HepG2 (cell line): Measurements from ENCODE around the gene TUBB2B. TPM values are rescaled to one million over a fixed set of nuclear protein-coding genes. Genes with fewer than 3 reads are reported as not detected.

Source experiments
- BCL6 ChIP-seq: IDR thresholded peaks from 2 replicates; pipeline ENCODE4 v1.6.1; 2016; ENCODE audit warnings: missing genetic modification reagents, missing compliant biosample characterization
- BRF2 ChIP-seq: sonication (generic); formaldehyde crosslinking; IDR thresholded peaks from 2 replicates; pipeline ENCODE4 v1.8.1; 2022; ENCODE audit warnings: mild to moderate bottlenecking, missing genetic modification reagents
- FOXK1 ChIP-seq: sonication (generic); formaldehyde crosslinking; IDR thresholded peaks from 2 replicates; pipeline ENCODE4 v1.4.0; 2020; ENCODE audit warnings: low read depth, missing genetic modification reagents, borderline replicate concordance
- KAT2B ChIP-seq: fragments of 150-350 bp; IDR thresholded peaks from 2 replicates; pipeline ENCODE4 v1.6.1; 2014; ENCODE audit warnings: low read depth, low read length, borderline replicate concordance
- KAT8 ChIP-seq: IDR thresholded peaks from 2 replicates; pipeline ENCODE4 v1.6.1; 2016; ENCODE audit warnings: missing genetic modification reagents, missing compliant biosample characterization
- KDM3A ChIP-seq: IDR thresholded peaks from 2 replicates; pipeline ENCODE4 v1.6.1; 2018; ENCODE audit warnings: low read depth, missing compliant biosample characterization
- MLX ChIP-seq: IDR thresholded peaks from 2 replicates; pipeline ENCODE4 v1.6.1; 2016
- SALL2 ChIP-seq: sonication (generic); formaldehyde crosslinking; IDR thresholded peaks from 2 replicates; pipeline ENCODE4 v1.8.1; 2023; ENCODE audit warnings: mild to moderate bottlenecking, missing genetic modification reagents, inconsistent platforms
- SMARCC2 ChIP-seq: fragments of 450-650 bp; IDR thresholded peaks from 2 replicates; pipeline ENCODE4 v1.6.1; 2017; ENCODE audit warnings: antibody characterized with exemption, mild to moderate bottlenecking
- SRSF1 ChIP-seq: fragments of 200-400 bp; formaldehyde crosslinking; optimal IDR thresholded peaks from 2 replicates; pipeline ENCODE3; 2017; ENCODE audit warnings: mild to moderate bottlenecking, low read depth, low read length, moderate library complexity
- STAG1 ChIP-seq: sonication (generic); formaldehyde crosslinking; IDR thresholded peaks from 2 replicates; pipeline ENCODE4 v1.4.0; 2020; ENCODE audit warnings: missing genetic modification reagents
- TBX3 ChIP-seq: fragments of 450-650 bp; IDR thresholded peaks from 2 replicates; pipeline ENCODE4 v1.6.1; 2017; ENCODE audit warnings: antibody characterized with exemption, mild to moderate bottlenecking, inconsistent platforms, borderline replicate concordance
- ZFP1 ChIP-seq: IDR thresholded peaks from 2 replicates; pipeline ENCODE4 v1.6.1; 2016
- ZFP36 ChIP-seq: fragments of 150-350 bp; IDR thresholded peaks from 2 replicates; pipeline ENCODE4 v1.6.1; 2018; ENCODE audit warnings: borderline replicate concordance, low read length, low read depth; ENCODE audit not compliant: partially characterized antibody
- ZNF142 ChIP-seq: sonication (generic); formaldehyde crosslinking; IDR thresholded peaks from 2 replicates; pipeline ENCODE4 v1.4.0; 2020; ENCODE audit warnings: missing genetic modification reagents
- ZNF282 ChIP-seq: fragments of 450-650 bp; IDR thresholded peaks from 2 replicates; pipeline ENCODE4 v1.6.1; 2018; ENCODE audit not compliant: partially characterized antibody
- ZNF292 ChIP-seq: sonication (generic); formaldehyde crosslinking; IDR thresholded peaks from 2 replicates; pipeline ENCODE4 v1.8.1; 2022; ENCODE audit warnings: mild to moderate bottlenecking, low read depth, missing genetic modification reagents, borderline replicate concordance
- ZNF367 ChIP-seq: sonication (generic); formaldehyde crosslinking; IDR thresholded peaks from 2 replicates; pipeline ENCODE4 v1.4.0; 2020; ENCODE audit warnings: missing genetic modification reagents, borderline replicate concordance
- ZNF382 ChIP-seq: sonication (generic); formaldehyde crosslinking; IDR thresholded peaks from 2 replicates; pipeline ENCODE4 v1.5.0; 2020; ENCODE audit warnings: missing genetic modification reagents, mild to moderate bottlenecking, borderline replicate concordance
- ZNF556 ChIP-seq: sonication (generic); formaldehyde crosslinking; IDR thresholded peaks from 2 replicates; pipeline ENCODE4 v1.4.0; 2020; ENCODE audit warnings: mild to moderate bottlenecking, missing genetic modification reagents, borderline replicate concordance
- ZNF577 ChIP-seq: sonication (generic); formaldehyde crosslinking; IDR thresholded peaks from 2 replicates; pipeline ENCODE4 v1.4.0; 2020; ENCODE audit warnings: mild to moderate bottlenecking, low read depth, missing genetic modification reagents, borderline replicate concordance
- ZNF775 ChIP-seq: sonication (generic); formaldehyde crosslinking; IDR thresholded peaks from 2 replicates; pipeline ENCODE4 v1.4.0; 2020; ENCODE audit warnings: missing genetic modification reagents, mild to moderate bottlenecking, moderate library complexity, borderline replicate concordance
- polyA plus RNA-seq, 8 experiments: library from polyadenylated mRNA; depleted of rRNA in 3 of 8; stranded (reverse) in 7 of 8; unstranded in 1 of 8; fragments of >200 nt; fragmentation: Illumina TruSeq in 4 of 8; extraction: Trizol in 4 of 8; gene quantifications; 2 replicates each; pipeline versions ENCODE4 v1.2.1 to v1.2.3, GENCODE V29; 2011 to 2016; ENCODE audit warnings: low read depth in 4 of 8, missing spikeins in 1 of 8, mixed read lengths in 1 of 8; ENCODE audit not compliant: insufficient read depth in 1 of 8
- total RNA-seq, 5 experiments: library from RNA; depleted of rRNA; stranded (reverse); fragments of >200 nt; fragmentation: Illumina TruSeq; extraction: Trizol; gene quantifications; 2 replicates each; pipeline ENCODE4 v1.2.3, GENCODE V29; 2016; ENCODE audit warnings: low read depth in 1 of 5

TUBB2B gene
- total and polyA plus RNA-seq, 2 of the 13 experiments (the other 11 are each of a cell fraction or from before 2014, with no cell fraction given), result 10.3 to 23.6 TPM

GRCh38 chr6:3195695-3196497 lies 31.6 kb downstream of the TUBB2B start (continued):
- no peak for TF ChIP-seq SALL2 (CRISPR knock-in tag)
- 0 out of 2 replicates have a peak, but pooled peaks have one; percentile 24 for TF ChIP-seq ZFP1
- TF ChIP-seq ZNF367 (CRISPR knock-in tag), result no peak
- no peak for TF ChIP-seq SMARCC2
- no peak for TF ChIP-seq ZFP36
- TF ChIP-seq ZNF775, result no peak
- TF ChIP-seq STAG1 (CRISPR knock-in tag), result peak; percentile 75
- TF ChIP-seq BCL6 (CRISPR knock-in tag), result peak; percentile 43; the same call in 1 of the 2 replicates
- TF ChIP-seq ZNF382 (CRISPR knock-in tag), result no peak
- no peak for TF ChIP-seq ZNF282
- no peak for TF ChIP-seq ZNF142 (CRISPR knock-in tag)
- peak; percentile 66 for TF ChIP-seq KDM3A
- peak; percentile 71; the same call in 1 of the 2 replicates for TF ChIP-seq MLX (CRISPR knock-in tag)
- no peak for TF ChIP-seq BRF2 (CRISPR knock-in tag)
- no peak for TF ChIP-seq ZNF292 (CRISPR knock-in tag)
- TF ChIP-seq ZNF556, result peak; percentile 63; the same call in 1 of the 2 replicates
- TF ChIP-seq SRSF1, result peak; percentile 72
- TF ChIP-seq KAT2B, result no peak
- peak; percentile 81; the same call in 1 of the 2 replicates for TF ChIP-seq FOXK1
- no peak for TF ChIP-seq ZNF577 (CRISPR knock-in tag)
- peak; percentile 79 for TF ChIP-seq KAT8 (CRISPR knock-in tag)
- TF ChIP-seq TBX3, result peak; percentile 32; the same call in 1 of the 2 replicates
